GM19438 (cell line): ENCODE data around the gene CYP4F11.
"Not testable (repeated sequence)": the region's sequence is repeated elsewhere in the genome, so short reads cannot be mapped to it uniquely, and the experiment has no call there.

Source experiments
- ATAC-seq: cut with Tn5 transposase; IDR thresholded peaks from one replicate; pipeline ENCODE4 v1.9.1; 2021; ENCODE audit warnings: low read depth; ENCODE audit not compliant: unreplicated experiment

CYP4F11 gene

GRCh38 chr19:15923702-15924101 is 10.6 kb downstream of the CYP4F11 start:
- no peak for ATAC-seq

- no peak for ATAC-seq
Observed at GRCh38 chr19:15922021-15922420, 12.3 kb downstream of the CYP4F11 start.

DNA sequence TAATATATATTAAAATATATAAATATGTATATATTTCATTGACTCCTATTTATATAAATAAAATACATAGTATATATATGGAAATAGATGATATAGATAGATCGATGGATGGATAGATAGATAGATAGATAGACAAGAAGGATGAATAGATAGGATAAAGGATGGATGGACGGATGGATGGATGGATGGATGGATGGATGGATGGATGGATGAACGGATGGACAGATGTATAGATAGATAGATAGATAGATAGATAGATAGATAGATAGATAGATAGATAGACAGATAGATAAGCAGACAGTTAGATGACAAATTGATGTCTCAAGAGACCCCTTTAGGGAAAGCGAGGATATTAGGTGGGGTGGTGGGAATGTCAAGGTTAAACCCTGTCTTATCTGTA is 15.1 kb downstream of the CYP4F11 start:
- ATAC-seq, result no peak

- ATAC-seq, result no peak
Observed at GRCh38 chr19:15915109-15915508, 19.2 kb downstream of the CYP4F11 start.

GRCh38 chr19:15913830-15914229 is 20.5 kb downstream of the CYP4F11 start:
- ATAC-seq, result no peak

GRCh38 chr19:15913384-15913783 is 20.9 kb downstream of the CYP4F11 start:
- no peak for ATAC-seq

- no peak for ATAC-seq
Observed at GRCh38 chr19:15911599-15912235, 22.6 kb downstream of the CYP4F11 start.

GRCh38 chr19:15905026-15905425 is 29.3 kb downstream of the CYP4F11 start:
- no peak for ATAC-seq

DNA sequence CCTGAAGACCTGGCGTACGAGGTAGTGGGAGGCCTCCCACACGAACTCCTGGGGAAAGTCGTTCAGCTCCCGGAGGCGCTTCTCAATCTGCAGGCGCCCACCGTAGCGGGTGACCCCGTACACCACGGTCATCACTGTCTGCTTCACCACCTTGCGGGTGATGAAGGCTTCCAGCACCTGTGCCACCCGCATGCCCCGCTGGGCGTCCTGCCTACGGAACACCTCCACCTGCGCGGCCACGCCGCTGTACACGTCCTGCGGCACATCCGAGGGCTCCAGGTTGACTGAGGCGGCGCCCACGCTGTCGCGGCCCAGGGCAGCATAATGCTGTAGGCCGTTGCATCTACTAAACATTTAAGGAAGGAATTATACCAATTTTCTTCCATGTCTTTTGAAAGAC is 31.4 kb downstream of the CYP4F11 start:
- ATAC-seq, result not testable (repeated sequence)

DNA sequence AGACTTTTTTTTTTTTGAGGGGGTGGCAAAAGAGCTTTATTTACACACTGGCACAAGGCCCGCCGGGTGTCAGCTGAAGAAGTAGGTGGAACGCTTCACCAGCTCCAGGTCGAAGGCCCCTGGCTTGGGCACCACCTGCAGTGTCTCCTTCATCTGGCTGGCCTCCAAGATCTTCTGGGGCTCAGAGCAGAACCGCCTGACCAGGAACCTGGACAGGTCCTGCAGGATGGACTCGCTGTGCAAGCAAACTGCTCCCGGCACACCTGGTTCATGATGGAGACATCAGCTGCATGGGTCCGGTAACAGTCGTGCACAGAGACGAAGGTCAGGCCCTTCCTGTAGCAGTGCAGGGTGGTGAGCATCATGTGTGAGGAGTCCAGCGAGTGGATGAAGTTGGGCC is 32.1 kb downstream of the CYP4F11 start:
- ATAC-seq, result no peak

DNA sequence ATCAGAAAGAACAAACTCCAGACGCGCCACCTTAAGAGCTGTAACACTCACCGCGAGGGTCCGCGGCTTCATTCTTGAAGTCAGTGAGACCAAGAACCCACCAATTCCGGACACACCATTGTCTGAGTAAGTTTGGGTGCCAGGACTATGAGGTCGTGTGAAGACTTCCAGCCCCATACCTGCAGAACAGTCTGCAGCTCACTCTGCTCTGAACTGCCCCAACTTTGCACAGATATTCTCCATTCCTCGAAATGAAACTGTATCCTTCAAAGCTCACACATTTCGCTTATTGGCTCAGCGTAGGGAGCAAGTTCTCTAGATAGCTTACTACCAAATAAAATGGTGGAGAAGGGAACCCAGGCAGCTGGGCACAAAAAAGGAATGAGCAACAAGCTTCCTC is 33.8 kb downstream of the CYP4F11 start:
- no peak for ATAC-seq

DNA sequence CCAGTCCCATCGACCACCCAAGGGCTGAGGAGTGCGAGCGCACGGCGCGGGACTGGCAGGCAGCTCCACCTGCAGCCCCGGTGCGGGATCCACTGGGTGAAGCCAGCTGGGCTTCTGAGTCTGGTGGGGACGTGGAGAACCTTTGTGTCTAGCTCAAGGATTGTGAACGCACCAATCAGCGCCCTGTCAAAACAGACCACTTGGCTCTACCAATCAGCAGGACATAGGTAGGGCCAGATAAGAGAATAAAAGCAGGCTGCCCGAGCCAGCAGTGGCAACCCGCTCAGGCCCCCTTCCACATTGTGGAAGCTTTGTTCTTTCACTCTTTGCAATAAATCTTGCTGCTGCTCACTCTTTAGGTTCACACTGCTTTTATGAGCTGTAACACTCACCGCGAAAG is 34.3 kb downstream of the CYP4F11 start:
- ATAC-seq, result not testable (repeated sequence)

DNA sequence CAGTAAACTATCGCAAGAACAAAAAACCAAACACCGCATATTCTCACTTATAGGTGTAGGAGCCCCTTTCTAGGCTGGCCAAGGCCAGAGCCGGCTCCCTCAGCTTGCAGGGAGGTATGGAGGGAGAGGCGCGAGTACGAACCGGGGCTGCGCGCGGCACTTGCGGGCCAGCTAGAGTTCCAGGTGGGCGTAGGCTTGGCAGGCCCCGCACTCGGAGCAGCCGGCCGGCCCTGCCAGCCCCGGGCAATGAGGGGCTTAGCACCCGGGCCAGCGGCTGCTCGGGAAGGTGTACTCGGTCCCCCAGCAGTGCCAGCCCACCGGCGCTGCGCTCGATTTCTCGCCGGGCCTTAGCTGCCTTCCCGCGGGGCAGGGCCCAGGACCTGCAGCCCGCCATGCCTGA is 34.8 kb downstream of the CYP4F11 start:
- ATAC-seq, result not testable (repeated sequence)

GRCh38 chr19:15897738-15898276 is 36.5 kb downstream of the CYP4F11 start, which contains the start of gene CYP4F2:
CYP4F2 (minus strand) TSS chr19:15898074; CDS start chr19:15897611, 463 bp downstream.
- ATAC-seq, result no peak

GRCh38 chr19:15897026-15897737 is 37.1 kb downstream of the CYP4F11 start:
- no peak for ATAC-seq

DNA sequence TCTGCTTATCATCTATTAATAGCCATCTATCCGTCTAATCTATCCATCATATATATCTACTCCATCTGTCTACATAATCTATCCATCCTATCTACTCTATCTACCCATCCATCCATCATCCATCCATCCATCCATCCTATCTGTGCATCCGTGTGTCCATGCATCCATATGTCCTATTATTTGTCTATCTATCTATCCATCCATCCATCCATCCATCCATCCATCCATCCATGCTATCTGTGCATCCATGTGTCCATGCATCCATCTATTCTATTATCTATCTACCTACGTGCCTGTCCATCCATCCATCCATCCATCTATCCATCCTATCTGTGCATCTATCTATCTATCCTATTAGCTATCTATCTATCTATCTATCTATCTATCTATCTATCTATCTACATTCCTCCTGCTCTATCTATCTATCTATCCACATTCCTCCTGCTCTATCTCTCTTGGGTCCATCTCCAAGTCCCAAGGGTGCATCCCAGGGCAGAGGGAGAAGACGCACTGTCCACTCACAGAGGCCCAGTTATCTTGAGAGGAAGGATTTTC is 38.4 kb downstream of the CYP4F11 start:
- ATAC-seq, result no peak

GRCh38 chr19:15894359-15894758 is 40.0 kb downstream of the CYP4F11 start:
- no peak for ATAC-seq

- no peak for ATAC-seq
Observed at GRCh38 chr19:15893477-15893876, 40.9 kb downstream of the CYP4F11 start.

- ATAC-seq, result no peak
Observed at GRCh38 chr19:15892012-15892411, 42.3 kb downstream of the CYP4F11 start.

- no peak for ATAC-seq
Observed at GRCh38 chr19:15891434-15891833, 42.9 kb downstream of the CYP4F11 start.

- ATAC-seq, result not testable (repeated sequence)
Observed at GRCh38 chr19:15889339-15889738, 45.0 kb downstream of the CYP4F11 start.

- ATAC-seq, result no peak
Observed at GRCh38 chr19:15885919-15886318, 48.4 kb downstream of the CYP4F11 start.
